IPS DF 4.7 (cell line): ENCODE results near the gene NDUFS8.

ENCODE experiments used
- DNase-seq: peaks from one replicate; pipeline ENCODE4 v3.0.0-alpha.2; 2013; ENCODE audit warnings: low spot score; ENCODE audit errors: extremely low read depth

The NDUFS8 gene

DNA sequence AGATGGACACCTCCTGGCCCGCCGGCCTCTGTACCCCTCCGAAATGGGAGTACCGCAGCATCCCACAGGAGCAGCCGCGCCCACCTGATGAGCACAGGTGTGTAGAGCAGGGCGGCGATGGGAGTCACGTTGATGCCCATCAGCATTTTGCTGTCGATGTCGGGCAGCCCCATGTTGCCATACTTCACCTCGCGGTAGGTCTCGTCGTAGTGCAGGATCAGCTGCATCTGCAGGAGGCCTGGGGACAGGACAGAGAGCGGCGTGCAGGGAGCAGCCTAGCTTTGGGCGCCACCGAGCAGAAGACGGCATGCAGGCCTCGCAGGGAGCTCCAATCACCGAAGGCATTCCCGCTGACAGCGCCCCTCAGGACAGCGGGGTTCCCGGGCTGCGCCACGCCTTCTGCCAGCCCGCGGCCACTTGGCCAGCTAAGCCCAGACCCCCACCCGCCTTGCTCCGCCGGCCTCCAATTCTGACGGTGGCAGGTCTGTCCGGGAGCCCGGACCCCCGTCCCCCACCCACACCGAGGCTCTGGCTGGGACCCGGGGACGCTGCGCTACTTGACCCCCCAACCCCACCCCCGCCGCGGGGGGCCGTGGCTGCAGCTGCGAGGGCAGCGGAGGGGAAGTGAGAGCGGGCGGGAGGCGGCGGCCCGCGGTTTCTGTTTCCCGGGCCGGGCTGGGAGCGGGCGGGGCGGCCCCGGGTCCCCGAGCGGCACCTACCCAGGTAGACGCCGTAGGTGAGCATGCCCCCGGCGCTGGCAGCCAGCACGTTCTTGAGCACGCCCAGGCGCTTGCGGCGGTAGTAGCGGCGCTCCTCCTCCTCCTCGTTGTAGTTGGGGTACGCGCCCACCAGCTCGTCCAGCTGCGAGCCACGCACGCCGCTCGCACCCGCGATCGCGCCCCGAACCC is 27.3 kb upstream of the NDUFS8 start:
- DNase-seq: no peak

DNA sequence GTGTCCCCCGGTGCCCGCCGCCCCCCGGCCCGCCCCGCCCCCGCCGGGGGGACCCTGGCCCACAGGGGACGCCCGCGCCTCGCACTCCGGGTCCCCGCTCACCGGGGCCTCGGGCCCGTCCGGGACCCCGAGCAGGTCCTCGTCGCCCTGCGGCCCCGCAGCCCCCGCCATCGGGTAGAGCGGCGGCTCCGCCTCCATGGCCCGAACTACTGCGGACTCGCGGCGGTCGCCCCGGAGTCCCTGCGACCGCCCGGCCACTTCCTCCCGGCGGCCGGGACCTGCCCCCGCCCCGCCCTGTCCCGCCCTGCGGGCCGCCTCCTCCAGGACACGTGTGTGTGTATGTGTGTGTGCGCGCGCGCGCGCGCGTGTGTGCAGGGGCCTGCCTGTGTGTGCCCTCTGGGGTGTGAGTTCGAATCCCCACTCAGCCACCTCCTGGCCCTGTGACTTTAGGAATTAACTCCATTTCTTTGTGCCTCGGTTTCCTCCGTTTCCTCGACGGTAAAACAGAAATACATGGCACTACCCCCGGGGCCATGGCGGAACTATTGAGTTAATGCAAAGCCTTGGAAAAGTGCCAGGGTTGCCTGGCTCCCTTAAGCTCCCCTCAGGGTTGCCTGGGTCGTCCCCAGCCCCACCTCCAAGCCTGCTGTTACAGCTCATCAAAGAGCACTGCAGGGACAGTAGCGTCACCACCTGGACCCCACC is 26.5 kb upstream of the NDUFS8 start, which contains the start of gene UNC93B1:
Gene UNC93B1 (minus strand): TSS at position 252 of the 705 bp plus-strand sequence. CDS start 54 bp downstream, at position 198.
- DNase-seq: no peak

DNA sequence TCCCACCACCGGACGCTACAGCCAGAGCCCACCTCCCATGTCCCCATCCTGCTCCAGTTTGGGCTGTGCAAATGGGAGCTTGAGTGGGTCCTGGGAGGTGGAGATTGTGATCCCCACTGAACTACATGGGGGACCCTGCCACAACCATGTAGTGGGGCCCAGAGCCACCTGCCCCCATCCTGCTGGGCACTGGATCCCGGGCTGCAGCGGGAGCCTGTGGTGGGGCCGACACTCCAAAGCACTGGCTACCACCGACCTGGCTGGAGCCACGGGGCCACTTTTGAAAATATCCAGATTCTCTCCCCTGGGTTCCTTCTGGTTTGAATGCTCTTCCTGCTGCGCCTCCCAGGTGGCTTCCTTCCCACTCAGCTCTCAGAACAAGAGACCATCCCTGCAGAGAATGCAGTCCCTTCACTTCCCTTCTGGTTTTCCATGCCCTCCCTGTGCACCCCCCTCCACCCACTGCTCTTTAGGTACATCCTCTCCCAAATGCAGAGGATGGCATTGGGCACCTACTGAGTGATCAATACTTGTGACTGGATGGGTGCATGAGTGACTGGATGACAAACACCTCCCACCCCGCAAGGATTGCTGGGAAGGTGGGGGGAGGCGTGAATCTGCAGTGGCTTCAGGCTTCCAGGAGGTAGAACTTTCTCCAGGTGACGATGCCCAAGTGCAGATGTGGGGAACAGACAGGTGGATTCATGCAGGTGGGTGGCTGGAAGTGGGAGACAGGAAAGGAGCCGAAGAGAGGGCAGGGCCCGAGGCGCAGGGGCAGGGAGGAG is 25.7 kb upstream of the NDUFS8 start:
- DNase-seq: no peak

DNA sequence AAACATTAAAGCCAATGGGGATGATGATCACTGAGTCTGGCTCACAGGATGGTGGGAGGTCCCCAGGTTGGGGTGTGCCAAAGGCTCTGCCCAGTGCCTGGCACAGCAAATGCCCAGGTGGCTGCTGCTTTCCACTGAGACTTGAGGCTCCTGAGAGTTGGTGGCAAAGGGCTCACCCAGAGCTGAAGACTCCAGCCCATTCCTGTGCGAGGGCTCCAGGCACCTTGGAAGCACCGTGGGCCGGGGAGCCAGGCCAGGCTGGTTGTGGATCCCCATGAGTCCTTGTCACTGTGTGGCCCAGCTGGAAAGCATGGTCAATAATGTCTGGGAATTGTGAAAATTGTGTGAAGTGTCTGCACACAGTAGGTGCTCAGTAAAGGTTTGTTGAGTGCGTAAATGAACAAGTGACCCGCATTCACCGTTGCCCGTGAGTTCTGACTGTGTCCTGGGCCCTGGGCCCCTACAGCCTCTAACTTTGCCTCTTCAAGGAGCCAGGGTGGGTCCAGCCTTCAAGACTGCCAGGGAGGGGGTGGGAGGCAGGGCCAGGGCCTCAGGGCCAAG is 23.8 kb upstream of the NDUFS8 start:
- no peak for DNase-seq

DNA sequence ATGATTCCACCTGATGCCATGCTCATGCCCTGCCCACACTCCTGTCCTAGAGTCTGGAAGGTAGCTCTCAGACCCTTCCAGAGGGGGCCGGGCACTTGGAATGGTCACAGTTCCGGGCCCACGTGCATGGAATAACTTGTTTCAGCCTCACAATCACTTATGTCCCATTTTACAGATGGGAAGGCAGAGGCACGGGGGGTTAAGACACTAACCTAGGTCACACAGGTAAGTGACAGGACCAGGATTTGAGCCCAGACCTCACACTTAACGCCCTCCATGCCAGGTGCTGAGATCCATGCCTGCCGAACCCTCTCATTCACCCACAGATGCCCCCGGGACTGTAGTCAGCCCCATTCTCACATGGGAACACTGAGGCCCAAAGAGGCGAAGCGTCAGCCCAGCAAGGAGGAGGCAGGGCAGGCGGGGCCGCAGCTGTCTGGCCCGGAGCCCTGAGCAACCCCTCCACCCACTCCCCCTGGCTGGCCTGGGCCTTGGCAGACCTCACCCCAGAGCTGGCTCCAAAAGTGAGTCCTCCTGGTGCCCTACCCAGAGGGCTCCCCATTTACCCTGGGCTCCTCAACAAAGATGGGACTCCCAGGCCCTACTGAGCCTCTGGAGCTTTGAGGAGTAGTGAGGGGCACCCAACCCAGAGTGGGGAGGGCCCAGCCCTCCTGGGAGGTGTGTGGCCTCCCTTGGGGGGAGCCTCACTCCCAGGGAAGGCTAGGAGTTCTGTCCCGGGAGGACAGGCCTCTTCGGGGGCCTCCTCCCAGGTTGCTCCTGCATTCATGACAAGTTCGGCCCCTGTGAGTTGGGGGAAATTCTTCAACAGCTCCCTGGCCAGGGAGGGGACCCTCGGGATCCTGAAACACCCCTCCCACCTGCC is 22.7 kb upstream of the NDUFS8 start:
- DNase-seq: no peak

DNA sequence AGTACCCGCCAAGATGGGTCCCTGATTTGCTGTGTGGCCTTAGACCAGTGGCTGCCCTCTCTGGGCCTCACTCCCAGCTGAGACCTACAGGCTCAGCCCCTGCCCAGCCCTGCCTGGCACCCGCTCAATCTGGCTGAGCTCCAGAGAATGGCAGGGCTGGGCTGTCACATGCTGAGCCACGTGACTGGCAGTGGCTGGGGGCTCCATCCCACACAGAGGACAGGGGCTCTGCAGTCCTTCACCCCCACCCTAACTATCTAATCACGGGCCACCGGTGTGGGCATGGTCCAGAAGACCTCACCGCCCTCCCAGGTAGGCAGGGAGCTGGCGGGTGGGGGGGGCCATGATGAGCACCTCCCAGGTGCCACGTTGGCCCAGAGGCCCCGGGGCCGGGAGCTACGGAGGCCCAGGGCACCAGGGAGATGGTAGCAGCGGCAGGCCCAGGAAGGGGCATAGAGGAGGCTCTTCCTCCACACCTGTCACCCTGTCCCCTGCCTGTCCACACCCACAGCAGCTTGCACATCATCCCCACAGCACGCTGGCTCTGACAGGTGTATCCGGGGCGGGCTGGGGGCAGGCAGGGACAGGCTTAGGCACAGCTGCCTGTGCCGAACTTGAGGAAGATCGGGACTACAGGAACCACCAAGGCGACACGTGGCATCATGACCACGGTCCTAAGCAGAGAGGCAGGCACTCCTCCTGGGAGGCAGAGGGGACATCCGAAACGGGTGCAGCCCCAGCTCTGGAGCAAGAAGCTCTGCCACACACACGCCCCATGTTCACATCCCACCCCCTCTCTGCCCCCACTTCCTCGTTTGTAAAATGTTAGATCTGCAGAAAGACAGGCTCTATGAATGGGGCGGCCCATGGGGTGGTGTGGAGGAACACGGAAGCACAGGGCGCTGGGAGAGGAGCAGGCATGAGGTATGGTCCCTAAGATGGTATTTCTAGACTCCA is 21.8 kb upstream of the NDUFS8 start:
- no peak for DNase-seq

DNA sequence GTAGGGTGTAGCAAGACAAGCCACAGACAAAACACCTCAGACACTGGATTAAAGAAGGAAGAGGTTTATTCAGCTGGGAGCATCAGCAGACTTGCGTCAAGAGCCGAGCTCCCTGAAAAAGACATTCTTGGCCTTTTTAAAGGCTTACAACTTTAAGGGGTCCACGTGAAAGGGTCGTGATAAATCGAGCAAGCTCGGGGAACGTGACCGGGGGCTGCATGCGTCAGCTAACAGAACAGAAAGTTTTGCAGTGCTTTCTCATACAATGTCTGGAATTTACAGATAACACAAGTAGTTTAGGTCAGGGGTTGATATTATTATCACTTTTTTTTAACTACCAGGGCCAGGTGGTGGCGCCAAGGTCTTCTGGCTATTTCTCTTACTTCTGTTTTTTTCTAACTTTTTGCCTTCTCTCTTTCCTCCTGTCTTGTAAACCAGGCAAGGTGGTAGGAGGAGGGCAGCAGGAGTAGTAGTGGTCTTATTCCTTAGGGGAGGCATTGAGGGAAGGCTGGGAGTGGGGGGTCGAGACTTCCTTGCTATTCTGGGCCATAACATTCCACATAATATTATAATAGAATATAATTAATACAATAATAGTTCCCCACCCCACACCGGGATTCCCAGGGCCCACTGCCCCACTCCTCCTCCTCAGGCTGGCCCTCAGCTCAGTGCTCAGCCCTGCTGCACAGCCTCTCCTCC is 20.9 kb upstream of the NDUFS8 start:
- no peak for DNase-seq

DNA sequence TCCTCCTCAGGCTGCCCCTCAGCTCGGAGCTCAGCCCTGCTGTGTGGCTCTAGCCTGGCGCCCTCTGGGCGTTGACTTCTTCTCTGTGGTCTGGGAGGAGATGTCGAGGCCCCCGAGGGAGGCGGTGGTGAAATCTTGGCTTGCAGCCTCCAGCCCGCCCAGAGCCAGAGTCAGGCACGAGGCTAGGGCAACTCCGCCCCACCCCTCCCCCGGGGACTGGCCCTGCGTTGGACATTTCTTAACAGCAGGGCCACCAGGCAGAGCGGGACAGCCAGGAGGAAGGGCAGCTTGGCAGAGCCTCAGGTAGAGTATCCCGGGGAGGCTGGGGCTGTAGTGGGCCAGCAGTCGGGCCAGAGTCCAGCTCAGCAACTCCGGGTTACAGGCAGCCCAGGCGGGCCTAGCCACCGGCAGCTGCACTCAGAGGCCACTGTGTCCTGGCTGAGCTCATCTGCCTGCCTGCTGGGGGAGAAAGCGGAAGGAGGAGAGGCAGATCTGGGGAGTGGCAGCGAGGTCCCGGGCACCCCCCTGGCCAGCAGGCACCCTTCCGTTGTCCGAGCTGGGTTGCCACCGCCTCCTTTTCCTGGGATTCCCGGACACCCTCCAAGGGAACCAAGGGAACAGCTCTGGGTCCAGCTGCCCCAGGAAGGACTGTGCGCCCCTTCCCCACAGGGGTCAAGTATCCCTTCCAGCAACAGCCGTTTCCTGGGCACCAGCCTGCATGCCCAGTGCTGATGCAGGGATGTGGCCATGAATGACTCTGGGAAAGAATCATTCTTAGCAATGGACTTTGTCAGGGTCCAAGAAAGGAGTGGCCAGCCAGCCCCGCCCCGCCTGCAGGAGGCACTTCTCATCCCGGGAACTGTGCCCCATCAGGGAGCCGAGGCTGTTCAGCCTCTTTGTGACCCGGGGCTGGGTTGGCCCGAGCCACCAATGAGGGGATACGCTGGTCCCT is 20.1 kb upstream of the NDUFS8 start, which contains the start of gene ALDH3B1:
Gene ALDH3B1 (plus strand): TSS at position 238 of the 952 bp plus-strand sequence. CDS start 4,971 bp downstream, outside the sequence.
- no peak for DNase-seq

DNA sequence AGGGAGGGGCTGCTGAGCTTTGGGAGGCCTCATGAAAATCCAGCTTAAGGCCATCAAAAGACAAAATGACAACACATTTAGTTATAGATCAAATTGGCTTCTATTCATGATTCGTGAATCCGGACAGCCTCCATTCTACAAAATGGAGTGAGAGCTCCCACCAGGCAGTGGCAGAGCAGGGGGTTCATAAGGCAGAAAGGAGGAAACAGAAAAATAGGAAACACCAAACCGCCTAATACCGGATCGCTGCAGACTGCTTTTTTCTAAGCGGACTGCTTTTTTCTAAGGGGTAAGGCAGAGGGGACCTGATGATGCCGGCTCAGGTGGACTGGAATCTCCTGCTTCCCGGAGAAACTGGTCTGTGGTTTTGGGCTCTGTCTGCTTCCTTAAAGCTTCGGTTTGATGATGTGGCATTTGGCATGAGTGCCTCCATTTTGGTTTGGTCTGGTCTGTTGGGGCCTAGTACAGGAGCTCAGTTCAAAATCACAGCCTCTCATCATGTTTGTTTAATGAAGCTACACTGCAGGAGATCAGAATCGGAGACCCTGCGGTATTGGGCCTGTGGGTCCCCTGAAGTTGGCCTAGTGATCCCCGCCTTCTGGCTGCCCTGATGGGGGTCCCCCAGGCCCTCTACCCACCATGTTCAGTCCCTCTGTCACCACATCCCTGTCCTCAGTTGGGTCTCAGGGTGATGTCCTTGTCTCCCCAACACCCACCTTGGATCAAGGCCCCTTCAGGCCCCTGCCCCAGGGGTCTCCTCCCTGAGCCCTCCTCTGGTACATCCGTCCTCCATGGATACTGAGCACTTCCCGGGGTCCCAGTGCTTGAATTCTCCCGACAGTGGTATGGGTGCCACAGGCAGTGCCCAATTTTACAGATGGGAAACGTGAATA is 19.2 kb upstream of the NDUFS8 start:
- no peak for DNase-seq

DNA sequence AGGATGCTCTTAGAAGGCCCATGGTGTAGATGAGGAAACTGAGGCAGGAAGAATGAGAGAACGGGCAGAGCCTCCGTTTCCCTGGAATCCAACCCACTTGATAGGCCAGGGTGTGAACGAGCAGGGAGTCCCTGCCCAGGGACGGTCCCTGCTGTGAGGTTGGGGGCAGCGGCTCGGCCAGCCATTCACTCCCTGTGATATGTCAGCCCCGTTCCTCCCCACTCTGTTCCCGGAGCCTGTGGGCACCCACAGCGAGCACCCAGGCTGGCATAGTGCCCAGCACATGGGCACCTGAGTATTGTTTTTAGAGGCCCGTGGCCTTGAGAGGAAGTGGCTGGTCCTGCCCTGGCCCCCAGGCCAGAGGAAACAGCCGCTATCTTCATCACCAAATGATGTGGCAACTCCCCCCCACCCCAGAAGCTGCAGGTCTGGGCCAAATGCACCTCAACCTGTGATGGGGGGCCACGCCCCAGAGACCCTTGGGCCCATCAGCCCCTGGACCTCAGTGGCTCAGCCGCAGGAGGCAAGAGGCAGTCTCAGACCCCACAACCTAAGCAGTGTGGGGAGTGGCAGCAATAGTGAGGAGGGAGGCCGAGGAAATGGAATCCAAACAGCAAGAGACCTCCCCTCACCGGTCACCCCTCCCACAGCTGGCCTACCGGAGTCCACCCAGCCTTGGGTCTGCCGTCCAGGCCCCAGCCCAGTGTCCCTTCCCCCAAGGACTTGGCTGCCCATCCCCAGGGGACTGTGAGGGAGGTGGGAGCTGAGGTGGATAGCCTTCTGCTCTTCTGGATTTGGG is 18.2 kb upstream of the NDUFS8 start:
- no peak for DNase-seq

DNA sequence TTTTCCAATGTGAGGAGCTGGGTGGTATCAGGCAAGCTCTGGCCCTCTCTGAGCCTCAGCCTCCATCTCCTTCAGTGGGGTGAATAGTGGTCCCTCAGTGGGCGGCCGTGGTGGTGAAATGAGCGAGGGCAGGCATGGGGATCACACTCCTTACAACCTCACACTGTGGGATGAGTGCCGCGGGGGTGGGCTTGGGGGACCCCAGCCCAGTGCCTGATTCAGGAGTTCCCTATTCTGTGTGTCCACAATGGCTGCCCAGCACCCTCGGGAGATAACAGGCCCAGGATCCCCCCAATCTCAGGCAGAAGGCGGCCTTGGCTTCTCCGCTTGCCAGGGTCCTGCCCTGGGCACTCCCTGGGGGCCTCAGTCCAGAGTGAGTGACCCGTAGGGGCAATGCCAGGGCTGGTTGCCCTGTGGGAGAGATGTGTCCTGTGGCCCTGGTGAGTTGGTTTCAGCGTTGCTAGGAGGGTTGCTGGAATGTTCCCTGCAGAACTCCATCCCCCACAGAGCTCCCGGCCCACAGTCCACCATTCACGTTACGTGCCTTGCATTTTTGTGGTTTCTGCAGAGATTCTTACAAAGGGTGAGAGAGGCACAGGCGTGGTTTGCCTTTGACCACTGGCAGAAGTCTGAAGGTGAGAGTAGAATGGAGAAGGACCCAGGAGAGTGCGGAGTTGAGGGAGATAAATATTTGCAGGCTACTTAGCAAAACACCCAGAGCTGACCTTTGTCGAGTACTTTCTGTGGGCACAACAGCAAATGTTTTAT is 17.5 kb upstream of the NDUFS8 start:
- no peak for DNase-seq

DNA sequence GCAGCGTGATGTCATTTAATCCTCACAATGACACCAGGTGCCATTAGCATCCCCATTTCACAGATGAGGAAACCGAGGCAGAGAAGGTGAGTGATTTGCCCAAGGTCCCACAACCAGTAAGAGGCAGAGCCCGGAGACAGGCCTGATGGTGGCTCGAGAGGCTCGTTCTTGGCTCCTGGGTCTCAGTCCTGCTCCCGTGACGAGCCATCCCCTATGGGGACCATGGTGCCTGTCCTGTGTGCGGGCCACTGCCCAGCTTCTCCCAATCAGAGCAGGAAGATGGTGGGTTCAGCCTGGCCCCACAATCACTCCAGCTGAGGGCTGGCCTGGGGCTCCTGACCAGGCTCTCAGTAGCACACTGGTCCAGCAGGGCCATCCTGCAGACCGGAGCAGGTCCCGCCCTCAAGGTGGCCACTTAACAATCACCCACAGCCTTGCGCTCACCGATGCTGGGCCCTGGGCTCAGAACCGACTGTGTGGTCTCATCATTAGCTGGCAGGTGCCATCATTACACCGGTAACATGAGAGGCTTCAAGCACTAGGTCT is 16.8 kb upstream of the NDUFS8 start:
- DNase-seq: no peak

DNA sequence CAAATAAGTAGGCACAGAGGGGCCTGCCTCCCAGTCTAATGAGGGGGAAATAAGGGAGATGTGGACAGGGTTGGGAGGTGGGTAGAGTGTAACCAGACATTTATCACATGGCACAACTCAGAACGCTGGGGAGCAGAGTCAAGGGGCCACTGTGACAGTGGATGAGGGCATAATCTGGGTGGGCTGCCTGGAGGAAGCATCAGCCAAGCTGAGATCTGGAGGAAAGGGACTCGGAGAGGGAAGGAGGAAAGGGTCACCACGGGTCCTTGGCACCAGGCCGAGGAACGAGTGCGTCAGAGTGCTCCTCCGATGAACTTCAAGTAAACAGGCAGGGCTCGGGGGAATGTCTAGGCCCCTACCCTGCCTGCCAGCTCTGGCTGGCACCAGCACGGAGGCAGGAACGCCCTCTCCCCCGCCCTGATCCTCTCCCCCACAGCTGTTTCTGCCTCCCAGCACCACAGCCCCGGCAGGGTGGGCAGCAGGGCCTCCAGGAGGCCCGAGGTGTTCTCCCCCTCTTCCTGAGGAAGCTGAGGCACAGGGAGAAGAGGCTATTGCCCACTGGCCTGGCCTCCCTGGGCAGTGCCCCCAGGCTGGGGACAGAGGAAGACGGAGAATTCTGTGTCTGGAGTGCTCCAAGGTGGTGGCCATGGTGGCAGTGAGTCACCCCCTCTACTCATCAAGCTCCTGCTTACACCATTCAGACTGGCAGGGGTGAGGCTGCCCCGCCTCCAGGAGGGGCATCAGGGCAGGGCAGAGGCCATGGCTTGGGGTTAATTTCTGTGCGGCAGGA is 16.1 kb upstream of the NDUFS8 start:
- no peak for DNase-seq
